Pancreas (tissue), 10 donors: ENCODE measurements around the gene GCNA. TPM values are rescaled to one million over a fixed set of nuclear protein-coding genes. Genes with fewer than 3 reads are reported as not detected.

ENCODE experiments used
- ATAC-seq, 4 donors: fragments of 200-7000 bp; cut with Tn5 transposase; one replicate each; pipeline versions ENCODE4 v1.8.0 to v1.9.1; 2020; ENCODE audit warnings: mild to moderate bottlenecking in 4 of 4, moderate library complexity in 4 of 4
- DNase-seq, 6 donors: peaks; one replicate each; pipeline ENCODE4 v3.0.0-alpha.2; 2020
- FAIRE-seq: peaks from 2 replicates; lab custom pipeline; 2012; peaks lifted over from hg19 to GRCh38; lab: Jason Lieb, UNC
- H3K27ac ChIP-seq, 4 donors: fragments of 200-600 bp; sonication (generic); 1 replicate in 3 of 4; 2 replicates in 1 of 4; pipeline versions ENCODE4 v1.5.0 to v1.8.0; 2020
- H3K27me3 ChIP-seq, 4 donors: fragments of 200-600 bp; one replicate each; pipeline ENCODE4 v1.8.0; 2021
- H3K36me3 ChIP-seq, 3 donors: fragments of 200-600 bp; sonication (generic) in 1 of 3; one replicate each; pipeline versions ENCODE4 v1.5.0 to v1.8.0; 2020 to 2021
- H3K4me1 ChIP-seq, 3 donors: fragments of 200-600 bp; one replicate each; pipeline ENCODE4 v1.8.0; 2021
- H3K4me3 ChIP-seq, 4 donors: fragments of 200-600 bp; sonication (generic) in 2 of 4; one replicate each; pipeline versions ENCODE4 v1.5.0 to v1.8.0; 2020 to 2021
- H3K9me3 ChIP-seq, 4 donors: fragments of 200-600 bp; one replicate each; pipeline ENCODE4 v1.8.0; 2021
- WGBS, 2 donors: extraction: QIAGEN DNeasy Blood & Tissue Kit; methylation state at CpG; one replicate each; pipeline ENCODE4 v1.1.7; 2013; 5-methylcytosine and 5-hydroxymethylcytosine counted together
- intact Hi-C, 3 donors: fragments of 100-400 bp; cut with DNase I; formaldehyde crosslinking; loops; one replicate each; pipeline versions ENCODE4 v1.11.1 to v1.14.2; 2022
- polyA plus RNA-seq, 2 donors: library from polyadenylated mRNA; stranded (reverse); fragments of 200-250 nt; gene quantifications; one replicate each; pipeline ENCODE4 v1.2.3, GENCODE V29; 2013
- total RNA-seq, 6 donors: library from RNA; stranded (reverse); fragmentation: NEBNext Ultra II Directional in 4 of 6; extraction: Animal tissue kit (Norgen Biotek cat#: 25700) in 4 of 6; gene quantifications; one replicate each; pipeline versions ENCODE4 v1.2.1 to v1.2.4, GENCODE V29; 2021 to 2023
- TF ChIP-seq, protein P1 (sequence below), 4 donors: fragments of 200-600 bp; sonication (generic) in 3 of 4; IDR thresholded peaks; one replicate each; pipeline versions ENCODE4 v1.5.0 to v1.8.0; 2021; ENCODE audit warnings: antibody characterized with exemption in 4 of 4
- donor health status: healthy with polysubstance abuse.
- donor health status: DM: no; HTN: no; CAD: no; lungs with moderate emphysema.
- donor health status: DM: no; HTN: no; CAD: no.
- donor health status: control.
- donor health status: control.
- donor health status: Bipolar disorder and iron deficiency.
- donor health status: DM: yes; HTN: yes; CAD: no.
- donor health status: DM: no; HTN: no; CAD: no.
- donor health status: DM: no; HTN: no; CAD: no.
- donor health status: DM: yes; HTN: yes; CAD: no.

Gene GCNA
- total and polyA plus RNA-seq, 8 donors: 0.63 to 3.1 (median 0.97) TPM

DNA sequence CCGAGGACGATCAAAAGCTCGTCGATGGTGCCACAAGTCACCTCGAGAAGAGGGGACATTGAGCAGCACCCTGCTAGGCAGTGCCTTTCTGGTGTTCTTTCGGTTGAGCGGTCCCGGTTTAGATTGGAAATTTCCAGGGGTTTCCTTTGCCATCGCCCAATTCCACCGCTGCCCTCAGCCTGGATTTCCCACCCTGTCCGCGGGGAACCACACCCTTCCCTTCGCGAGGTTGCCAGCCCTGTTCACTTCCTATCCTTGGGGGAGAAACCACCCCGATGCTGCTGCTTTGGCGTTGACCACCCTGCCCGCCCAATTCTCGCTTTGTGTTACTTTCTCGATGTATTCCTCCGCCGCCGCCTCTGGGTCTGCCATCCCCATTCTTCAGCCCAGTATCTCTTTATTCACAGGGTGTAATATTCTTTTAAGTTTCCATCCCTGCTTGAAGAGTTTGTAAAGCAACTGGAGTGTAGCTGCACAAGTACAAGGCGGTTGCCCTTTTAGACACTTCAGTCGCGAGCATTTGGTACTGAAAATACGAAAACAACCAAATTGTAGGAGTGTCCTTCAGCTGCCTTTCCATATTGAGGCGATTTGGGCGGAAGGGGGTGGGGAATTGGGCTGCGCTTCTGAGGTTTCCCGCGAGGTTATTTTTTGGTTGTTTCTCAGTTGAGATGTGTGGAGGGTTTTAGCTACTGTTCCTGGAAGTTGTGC lies 44.2 kb upstream of the GCNA start:
- Histone ChIP-seq H3K27ac (peak overlapping the region; percentile 63 to 91 (median 78)), H3K4me3 (peak overlapping the region; percentile 36 to 61 (median 49)), H3K36me3 (no peaks in the 10 kb centered on the region), H3K9me3 (no peaks in the 10 kb centered on the region), H3K4me1 (peaks cover 0 to 7% (median 0%) of the 10 kb centered on the region in 3 donors), H3K27me3 (no peaks in the 10 kb centered on the region)
- peak in 3 of 4 donors; percentile 20 to 37 (median 21) for ATAC-seq
- DNase-seq: peak in 5 of 6 donors; percentile 7 to 61 (median 44)
- no peak for FAIRE-seq
- intact Hi-C loops: no loop called here
- 0 to 19% methylated on average over 31 of the region's 31 CpGs for WGBS, 2 donors
- TF ChIP-seq, protein P1, sequence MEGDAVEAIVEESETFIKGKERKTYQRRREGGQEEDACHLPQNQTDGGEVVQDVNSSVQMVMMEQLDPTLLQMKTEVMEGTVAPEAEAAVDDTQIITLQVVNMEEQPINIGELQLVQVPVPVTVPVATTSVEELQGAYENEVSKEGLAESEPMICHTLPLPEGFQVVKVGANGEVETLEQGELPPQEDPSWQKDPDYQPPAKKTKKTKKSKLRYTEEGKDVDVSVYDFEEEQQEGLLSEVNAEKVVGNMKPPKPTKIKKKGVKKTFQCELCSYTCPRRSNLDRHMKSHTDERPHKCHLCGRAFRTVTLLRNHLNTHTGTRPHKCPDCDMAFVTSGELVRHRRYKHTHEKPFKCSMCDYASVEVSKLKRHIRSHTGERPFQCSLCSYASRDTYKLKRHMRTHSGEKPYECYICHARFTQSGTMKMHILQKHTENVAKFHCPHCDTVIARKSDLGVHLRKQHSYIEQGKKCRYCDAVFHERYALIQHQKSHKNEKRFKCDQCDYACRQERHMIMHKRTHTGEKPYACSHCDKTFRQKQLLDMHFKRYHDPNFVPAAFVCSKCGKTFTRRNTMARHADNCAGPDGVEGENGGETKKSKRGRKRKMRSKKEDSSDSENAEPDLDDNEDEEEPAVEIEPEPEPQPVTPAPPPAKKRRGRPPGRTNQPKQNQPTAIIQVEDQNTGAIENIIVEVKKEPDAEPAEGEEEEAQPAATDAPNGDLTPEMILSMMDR (IDR thresholded peaks at IDR 0.05): no peak

DNA sequence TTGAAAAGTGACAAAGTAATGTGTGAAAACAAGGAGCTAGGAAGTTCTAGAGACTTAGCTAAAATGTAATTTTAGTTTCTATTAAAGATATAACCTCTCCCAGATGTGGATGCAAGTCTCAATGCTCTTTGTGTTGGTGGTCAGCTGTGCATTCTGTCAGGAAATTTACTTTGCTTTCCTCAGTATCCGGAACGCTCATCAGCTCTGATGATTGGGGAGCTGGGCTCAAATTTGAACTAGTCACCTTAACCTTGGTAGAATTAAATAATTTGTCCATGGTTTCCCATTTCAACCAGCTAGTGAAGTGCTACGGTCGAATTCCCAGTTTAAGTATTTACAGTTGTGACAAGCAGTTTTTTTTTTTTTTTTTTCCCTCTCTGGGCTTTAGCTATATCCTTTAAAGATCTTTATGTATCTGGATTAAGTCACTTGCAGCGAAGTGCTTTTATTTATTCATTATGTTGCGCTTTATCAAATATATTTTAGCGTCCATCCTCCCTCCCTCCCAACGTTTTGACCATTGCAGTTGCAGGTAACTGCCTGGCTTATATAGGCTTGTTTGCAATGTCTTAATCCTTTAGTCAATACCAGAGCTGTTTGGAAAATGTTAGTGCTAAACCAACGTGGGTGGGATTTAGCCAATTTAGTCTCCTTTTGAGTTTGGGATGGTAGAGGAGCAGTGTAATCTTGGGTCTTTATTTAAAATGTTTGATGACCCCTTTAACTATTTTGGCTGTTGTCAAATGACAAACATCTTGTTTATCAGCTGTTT lies 43.3 kb upstream of the GCNA start:
- Histone ChIP-seq H3K27ac (peak overlapping the region in 2 of 4 donors; percentile 90 to 91), H3K36me3 (no peaks in the 10 kb centered on the region), H3K9me3 (no peaks in the 10 kb centered on the region), H3K27me3 (no peaks in the 10 kb centered on the region), H3K4me1 (peaks cover 0 to 10% (median 0%) of the 10 kb centered on the region in 3 donors), H3K4me3 (peak overlapping the region in 3 of 4 donors; percentile 41 to 61 (median 57))
- DNase-seq: no peak
- WGBS, 2 donors: 0 to 17% methylated on average over 9 of the region's 9 CpGs
- FAIRE-seq: no peak
- intact Hi-C loops: no loop called here
- ATAC-seq: no peak
- TF ChIP-seq, protein P1 (IDR thresholded peaks at IDR 0.05): no peak

DNA sequence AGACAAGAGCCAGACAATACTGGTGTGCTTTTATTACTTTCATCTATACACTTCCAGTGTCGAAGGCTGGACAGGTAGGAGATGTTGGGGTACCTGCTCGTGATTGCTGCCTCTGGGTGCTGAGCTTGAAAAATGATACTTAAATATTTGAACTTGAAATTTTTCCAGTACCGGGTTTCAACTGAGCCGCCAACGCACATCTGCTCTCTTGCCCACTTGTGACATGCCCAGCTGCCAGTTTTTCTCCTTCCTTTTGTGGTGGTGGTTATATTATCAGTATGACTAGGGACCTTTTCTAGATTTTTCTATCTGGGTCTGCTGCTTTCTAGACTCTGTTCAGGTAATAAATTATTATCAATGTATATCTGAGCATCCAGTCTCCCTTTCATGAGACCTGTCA lies 42.0 kb upstream of the GCNA start:
- Histone ChIP-seq H3K4me3 (peak overlapping the region in 2 of 4 donors; percentile 57 to 61), H3K27ac (peak overlapping the region in 1 of 4 donors; percentile 19), H3K4me1 (peaks cover 0 to 10% (median 0%) of the 10 kb centered on the region in 3 donors), H3K36me3 (no peaks in the 10 kb centered on the region), H3K9me3 (no peaks in the 10 kb centered on the region), H3K27me3 (no peaks in the 10 kb centered on the region)
- FAIRE-seq (no peak), DNase-seq (no peak), ATAC-seq (no peak)
- intact Hi-C loops: no loop called here
- TF ChIP-seq, protein P1 (IDR thresholded peaks at IDR 0.05): no peak
- WGBS, 2 donors: 3 to 36% methylated on average over 5 of the region's 5 CpGs

DNA sequence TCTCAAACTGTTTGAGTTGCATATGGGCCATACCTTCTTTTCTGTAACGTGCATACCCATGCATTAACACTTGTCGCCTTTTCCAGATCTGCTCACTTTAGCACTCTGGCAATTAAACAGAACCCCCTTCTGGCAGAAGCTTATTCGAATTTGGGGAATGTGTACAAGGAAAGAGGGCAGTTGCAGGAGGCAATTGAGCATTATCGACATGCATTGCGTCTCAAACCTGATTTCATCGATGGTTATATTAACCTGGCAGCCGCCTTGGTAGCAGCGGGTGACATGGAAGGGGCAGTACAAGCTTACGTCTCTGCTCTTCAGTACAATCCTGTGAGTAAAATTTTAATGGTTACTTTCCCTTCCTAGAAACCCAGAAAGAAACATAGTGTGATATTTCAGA lies 40.5 kb upstream of the GCNA start:
- Histone ChIP-seq H3K36me3 (no peaks in the 10 kb centered on the region), H3K27ac (no peak overlapping the region), H3K4me3 (no peak overlapping the region), H3K27me3 (no peaks in the 10 kb centered on the region), H3K4me1 (peaks cover 0 to 13% (median 9%) of the 10 kb centered on the region in 3 donors), H3K9me3 (no peaks in the 10 kb centered on the region)
- intact Hi-C loops: no loop called here
- no peak for FAIRE-seq
- no peak for DNase-seq
- 40 to 66% methylated on average over 9 of the region's 9 CpGs for WGBS, 2 donors
- no peak for ATAC-seq
- TF ChIP-seq, protein P1 (IDR thresholded peaks at IDR 0.05): no peak
